Lower lobe of right lung (tissue), 2 donors: Measurements from ENCODE around the gene PHF14. TPM values are rescaled to one million over a fixed set of nuclear protein-coding genes. Genes with fewer than 3 reads are reported as not detected.

Experiments
- ATAC-seq, 2 donors: fragments of 200-7000 bp; cut with Tn5 transposase; one replicate each; pipeline ENCODE4 v1.9.1; 2020 to 2022; ENCODE audit warnings: mild to moderate bottlenecking in 2 of 2, moderate library complexity in 2 of 2
- DNase-seq: peaks from one replicate; pipeline ENCODE4 v3.0.0-alpha.2; 2020
- H3K27ac ChIP-seq: fragments of 200-600 bp; one replicate; pipeline ENCODE4 v1.8.0; 2022
- H3K27me3 ChIP-seq: fragments of 200-600 bp; one replicate; pipeline ENCODE4 v1.8.0; 2022; ENCODE audit warnings: low read depth
- H3K36me3 ChIP-seq: fragments of 200-600 bp; one replicate; pipeline ENCODE4 v1.8.0; 2022; ENCODE audit warnings: mild to moderate bottlenecking
- H3K4me1 ChIP-seq: fragments of 200-600 bp; one replicate; pipeline ENCODE4 v1.8.0; 2022
- H3K4me3 ChIP-seq: fragments of 200-600 bp; one replicate; pipeline ENCODE4 v1.8.0; 2022; ENCODE audit warnings: mild to moderate bottlenecking
- H3K9me3 ChIP-seq: fragments of 200-600 bp; one replicate; pipeline ENCODE4 v1.8.0; 2022
- CTCF ChIP-seq: fragments of 200-600 bp; IDR thresholded peaks from one replicate; pipeline ENCODE4 v1.8.0; 2022; ENCODE audit warnings: antibody characterized with exemption, mild to moderate bottlenecking
- intact Hi-C: fragments of 100-400 bp; cut with DNase I; formaldehyde crosslinking; loops from one replicate; pipeline ENCODE4 v1.11.0; 2022
- total RNA-seq: library from RNA; stranded (reverse); fragmentation: NEBNext Ultra II Directional; extraction: Animal tissue kit (Norgen Biotek cat#: 25700); gene quantifications from one replicate; pipeline ENCODE4 v1.2.1, GENCODE V29; 2021
- donor health status: DM: no; HTN: yes; CAD: no; lungs with severe emphysema.

The PHF14 gene
- total RNA-seq, 1 donor from 2014 or later, result 27.9 TPM

GRCh38 chr7:11133436-11133959 lies 159.8 kb downstream of the PHF14 start:
- H3K27ac ChIP-seq, result no peak overlapping the region
- TF ChIP-seq CTCF, result no peak
- intact Hi-C loops, result no loop called here
- H3K36me3 ChIP-seq, result no peaks in the 10 kb centered on the region
- ATAC-seq (no peak), DNase-seq (no peak)
- no peaks in the 10 kb centered on the region for H3K9me3 ChIP-seq
- no peaks in the 10 kb centered on the region for H3K27me3 ChIP-seq
- H3K4me1 ChIP-seq, result no peaks in the 10 kb centered on the region
- no peak overlapping the region for H3K4me3 ChIP-seq

DNA sequence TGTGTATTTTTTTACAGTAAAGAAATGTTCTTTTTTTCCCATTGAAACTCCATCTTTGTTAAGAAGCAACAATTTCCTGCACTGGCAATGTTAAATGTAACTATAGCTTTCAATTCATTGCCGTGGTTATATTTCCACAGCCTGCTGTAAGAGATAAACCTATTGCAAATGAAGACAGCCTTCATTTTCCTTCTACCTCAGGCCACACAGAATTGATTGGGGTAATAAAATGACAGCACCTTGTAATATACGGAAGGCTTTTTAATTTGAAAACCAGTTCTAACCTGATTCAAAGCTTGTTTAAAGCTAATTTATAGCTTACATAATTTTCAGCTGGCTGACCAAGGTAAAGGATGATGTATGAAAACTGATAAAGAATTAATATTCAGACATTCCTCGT lies 161.9 kb downstream of the PHF14 start:
- ATAC-seq (no peak), DNase-seq (no peak)
- H3K4me3 ChIP-seq, result no peak overlapping the region
- no peaks in the 10 kb centered on the region for H3K36me3 ChIP-seq
- no peak for TF ChIP-seq CTCF
- H3K4me1 ChIP-seq, result no peaks in the 10 kb centered on the region
- H3K27me3 ChIP-seq, result no peaks in the 10 kb centered on the region
- H3K27ac ChIP-seq, result no peak overlapping the region
- intact Hi-C loops, result no loop called here
- no peaks in the 10 kb centered on the region for H3K9me3 ChIP-seq

DNA sequence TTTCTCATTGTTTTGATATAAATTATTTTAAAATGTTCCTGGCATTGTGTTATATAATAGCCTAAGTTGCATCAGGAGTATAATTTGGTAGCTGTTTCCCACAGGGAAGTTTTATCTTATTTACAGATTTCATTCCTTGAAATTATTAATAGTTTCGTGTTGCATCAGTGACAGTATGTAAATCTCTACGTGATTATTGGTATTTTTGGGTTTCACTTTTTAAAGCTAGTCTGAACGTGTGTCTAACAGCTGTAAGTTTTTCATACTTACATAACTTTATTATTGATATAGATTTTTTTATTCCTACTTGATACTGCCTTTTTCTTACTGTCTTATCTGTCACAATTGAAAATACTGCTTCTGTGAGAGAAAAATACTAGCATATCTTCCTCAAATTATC lies 167.9 kb downstream of the PHF14 start:
- Histone ChIP-seq H3K4me3 (no peak overlapping the region), H3K27ac (no peak overlapping the region), H3K9me3 (no peaks in the 10 kb centered on the region), H3K27me3 (no peaks in the 10 kb centered on the region), H3K36me3 (no peaks in the 10 kb centered on the region), H3K4me1 (no peaks in the 10 kb centered on the region)
- DNase-seq, result no peak
- ATAC-seq, result no peak
- intact Hi-C loops, result no loop called here
- no peak for TF ChIP-seq CTCF

- no peak for TF ChIP-seq CTCF
- Histone ChIP-seq H3K4me1 (no peaks in the 10 kb centered on the region), H3K36me3 (peaks cover 4% of the 10 kb centered on the region), H3K27ac (no peak overlapping the region), H3K9me3 (no peaks in the 10 kb centered on the region), H3K27me3 (no peaks in the 10 kb centered on the region), H3K4me3 (no peak overlapping the region)
- intact Hi-C loops, result no loop called here
- DNase-seq, result no peak
- no peak for ATAC-seq
These were observed 180.0 kb downstream of the PHF14 start for GRCh38 chr7:11153694-11154093.

GRCh38 chr7:11155883-11156282 lies 182.2 kb downstream of the PHF14 start:
- no peak for TF ChIP-seq CTCF
- Histone ChIP-seq H3K9me3 (no peaks in the 10 kb centered on the region), H3K36me3 (no peaks in the 10 kb centered on the region), H3K4me1 (no peaks in the 10 kb centered on the region), H3K27ac (no peak overlapping the region), H3K4me3 (no peak overlapping the region), H3K27me3 (no peaks in the 10 kb centered on the region)
- no peak for ATAC-seq
- DNase-seq, result no peak
- intact Hi-C loops, result no loop called here

DNA sequence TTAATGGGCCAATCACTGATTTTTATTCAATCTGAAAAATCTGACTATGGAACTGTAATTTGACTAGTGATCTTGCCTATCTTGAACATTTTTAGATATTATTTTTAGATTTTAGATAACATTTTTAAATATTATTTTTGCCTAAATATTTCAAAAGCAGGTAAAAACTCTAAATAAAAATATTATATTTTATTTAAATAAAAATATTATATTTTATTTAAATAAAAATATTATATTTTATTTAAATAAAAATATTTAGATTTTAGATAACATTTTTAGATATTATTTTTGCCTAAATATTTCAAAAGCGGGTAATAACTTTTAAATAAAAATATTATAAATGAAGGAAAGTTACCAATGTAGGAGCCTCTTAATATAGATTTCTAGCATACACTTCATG lies 187.8 kb downstream of the PHF14 start:
- H3K9me3 ChIP-seq, result no peaks in the 10 kb centered on the region
- no peak for TF ChIP-seq CTCF
- H3K27ac ChIP-seq, result no peak overlapping the region
- DNase-seq (no peak), ATAC-seq (no peak)
- no peaks in the 10 kb centered on the region for H3K27me3 ChIP-seq
- intact Hi-C loops, result no loop called here
- H3K4me1 ChIP-seq, result no peaks in the 10 kb centered on the region
- H3K36me3 ChIP-seq, result no peaks in the 10 kb centered on the region
- H3K4me3 ChIP-seq, result no peak overlapping the region
